Calu3 (cell line): ENCODE data around the gene FRMD7. TPM values are rescaled to one million over a fixed set of nuclear protein-coding genes. Genes with fewer than 3 reads are reported as not detected.

Experiments
- BruUV-seq: library from RNA; stranded (reverse); fragments of 400-500 nt; replicated peaks from 2 replicates; lab custom pipeline; 2021; lab: Mats Ljungman, UMichigan
- CTCF ChIA-PET: fragments of 300-600 bp; sonication (Branson Sonifier 250); formaldehyde crosslinking; loops from one replicate; lab custom pipeline; 2022; ENCODE audit warnings: antibody characterized with exemption; lab: Charles Lee
- DNase-seq: peaks from one replicate; pipeline ENCODE4 v3.0.0; 2022
- H3K27ac Mint-ChIP-seq: one replicate; pipeline ENCODE4 v1.8.0; 2022; ENCODE audit warnings: mixed read lengths; ENCODE audit not compliant: unreplicated experiment
- H3K27me3 Mint-ChIP-seq: one replicate; pipeline ENCODE4 v1.8.0; 2022; ENCODE audit warnings: mixed read lengths; ENCODE audit not compliant: unreplicated experiment
- H3K36me3 Mint-ChIP-seq: one replicate; pipeline ENCODE4 v1.8.0; 2022; ENCODE audit warnings: mild to moderate bottlenecking, moderate library complexity, mixed read lengths; ENCODE audit not compliant: insufficient read depth, unreplicated experiment
- H3K4me1 Mint-ChIP-seq: one replicate; pipeline ENCODE4 v1.8.0; 2022; ENCODE audit warnings: mild to moderate bottlenecking, low read depth, mixed read lengths; ENCODE audit not compliant: unreplicated experiment
- H3K4me3 Mint-ChIP-seq: one replicate; pipeline ENCODE4 v1.8.0; 2022; ENCODE audit warnings: mild to moderate bottlenecking, low read depth, moderate library complexity, mixed read lengths; ENCODE audit not compliant: unreplicated experiment
- H3K9me3 Mint-ChIP-seq: one replicate; pipeline ENCODE4 v1.8.0; 2022; ENCODE audit warnings: low read depth, mixed read lengths; ENCODE audit not compliant: unreplicated experiment
- intact Hi-C: fragments of 100-400 bp; cut with micrococcal nuclease; formaldehyde crosslinking; loops from one replicate; pipeline ENCODE4 v1.10.0; 2022; ENCODE audit not compliant: unreplicated experiment
- total RNA-seq: library from RNA; stranded (reverse); gene quantifications from 2 replicates; pipeline ENCODE4 v1.2.3, GENCODE V29; 2022
- TF ChIP-seq, protein P1 (sequence below): fragments of 200-600 bp; IDR thresholded peaks from one replicate; pipeline ENCODE4 v1.8.0; 2022; ENCODE audit warnings: antibody characterized with exemption; ENCODE audit not compliant: unreplicated experiment

The FRMD7 gene
- total RNA-seq, 1 experiment from 2014 or later = not detected

DNA sequence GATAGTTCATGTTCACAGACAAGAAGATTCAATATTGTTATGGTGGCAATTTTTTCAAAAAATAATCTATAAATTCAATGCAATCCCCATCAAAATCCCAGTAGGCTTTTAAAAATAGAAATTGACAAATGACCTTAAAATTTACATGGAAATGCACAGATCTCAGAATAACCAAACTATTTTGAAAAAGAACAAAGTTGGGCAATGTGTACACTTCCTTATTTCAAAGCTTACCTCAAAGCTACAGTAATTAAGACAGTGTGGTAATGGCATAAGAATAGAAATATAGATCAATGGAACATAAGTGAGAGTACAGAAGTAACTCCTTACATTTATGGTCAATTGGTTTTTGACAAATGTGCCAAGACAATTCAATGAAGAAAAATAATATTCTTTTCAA lies 39.0 kb downstream of the FRMD7 start:
- CTCF ChIA-PET = no interaction called here
- DNase-seq = no peak
- Mint-ChIP-seq H3K36me3 (no peaks in the 10 kb centered on the region), H3K27me3 (peaks cover 17% of the 10 kb centered on the region), H3K4me1 (no peaks in the 10 kb centered on the region), H3K9me3 (no peaks in the 10 kb centered on the region), H3K27ac (no peak overlapping the region), H3K4me3 (no peak overlapping the region)
- TF ChIP-seq, protein P1, sequence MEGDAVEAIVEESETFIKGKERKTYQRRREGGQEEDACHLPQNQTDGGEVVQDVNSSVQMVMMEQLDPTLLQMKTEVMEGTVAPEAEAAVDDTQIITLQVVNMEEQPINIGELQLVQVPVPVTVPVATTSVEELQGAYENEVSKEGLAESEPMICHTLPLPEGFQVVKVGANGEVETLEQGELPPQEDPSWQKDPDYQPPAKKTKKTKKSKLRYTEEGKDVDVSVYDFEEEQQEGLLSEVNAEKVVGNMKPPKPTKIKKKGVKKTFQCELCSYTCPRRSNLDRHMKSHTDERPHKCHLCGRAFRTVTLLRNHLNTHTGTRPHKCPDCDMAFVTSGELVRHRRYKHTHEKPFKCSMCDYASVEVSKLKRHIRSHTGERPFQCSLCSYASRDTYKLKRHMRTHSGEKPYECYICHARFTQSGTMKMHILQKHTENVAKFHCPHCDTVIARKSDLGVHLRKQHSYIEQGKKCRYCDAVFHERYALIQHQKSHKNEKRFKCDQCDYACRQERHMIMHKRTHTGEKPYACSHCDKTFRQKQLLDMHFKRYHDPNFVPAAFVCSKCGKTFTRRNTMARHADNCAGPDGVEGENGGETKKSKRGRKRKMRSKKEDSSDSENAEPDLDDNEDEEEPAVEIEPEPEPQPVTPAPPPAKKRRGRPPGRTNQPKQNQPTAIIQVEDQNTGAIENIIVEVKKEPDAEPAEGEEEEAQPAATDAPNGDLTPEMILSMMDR = no peak
- no TSS peak for BruUV-seq
- intact Hi-C loops = no loop called here

DNA sequence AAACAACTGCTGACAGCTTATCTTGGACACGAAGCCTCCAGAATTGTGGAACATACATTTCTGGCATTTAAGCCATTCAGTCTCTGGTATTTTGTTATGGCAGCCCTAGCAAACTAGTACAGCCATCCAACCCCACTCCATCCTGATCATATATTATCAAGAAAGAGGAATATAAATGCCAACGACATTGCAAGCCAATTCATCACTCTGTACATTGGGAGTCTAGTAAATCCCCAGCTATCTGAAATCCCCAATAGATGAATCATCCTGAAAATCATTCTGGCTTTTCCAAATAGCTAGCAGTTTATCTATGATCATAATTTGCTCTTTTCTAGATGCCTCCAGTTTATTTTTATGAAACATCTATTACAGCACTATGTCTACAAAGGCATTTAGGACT lies 41.1 kb downstream of the FRMD7 start:
- H3K27me3 Mint-ChIP-seq = peaks cover 36% of the 10 kb centered on the region
- no peaks in the 10 kb centered on the region for H3K36me3 Mint-ChIP-seq
- no peak overlapping the region for H3K27ac Mint-ChIP-seq
- no TSS peak for BruUV-seq
- DNase-seq = no peak
- CTCF ChIA-PET = no interaction called here
- TF ChIP-seq, protein P1 = no peak
- no peaks in the 10 kb centered on the region for H3K9me3 Mint-ChIP-seq
- no peaks in the 10 kb centered on the region for H3K4me1 Mint-ChIP-seq
- no peak overlapping the region for H3K4me3 Mint-ChIP-seq
- intact Hi-C loops = no loop called here

DNA sequence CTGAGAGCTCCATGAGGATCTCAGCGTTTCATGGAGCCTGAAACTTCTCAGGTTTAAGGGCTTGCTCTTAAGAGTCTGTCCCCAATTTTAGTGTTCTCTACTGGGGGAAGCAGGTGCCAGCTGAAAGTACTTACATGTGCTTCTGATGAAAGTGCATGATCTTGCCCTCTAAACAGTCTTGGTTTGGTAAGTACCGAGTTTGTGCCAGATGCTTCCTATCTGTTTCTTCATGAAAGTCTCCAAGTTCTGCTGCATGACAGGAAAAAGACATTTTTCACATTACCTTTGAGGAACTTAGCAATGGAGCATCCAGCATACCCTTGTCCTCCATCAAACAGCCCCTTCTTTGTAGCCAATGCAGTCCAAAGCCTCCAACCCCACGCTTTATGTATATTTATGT lies 42.0 kb downstream of the FRMD7 start:
- no peak for DNase-seq
- Mint-ChIP-seq H3K27ac (no peak overlapping the region), H3K27me3 (peaks cover 36% of the 10 kb centered on the region), H3K9me3 (no peaks in the 10 kb centered on the region), H3K36me3 (no peaks in the 10 kb centered on the region), H3K4me3 (no peak overlapping the region), H3K4me1 (no peaks in the 10 kb centered on the region)
- TF ChIP-seq, protein P1 = no peak
- intact Hi-C loops = no loop called here
- BruUV-seq = no TSS peak
- CTCF ChIA-PET = no interaction called here

DNA sequence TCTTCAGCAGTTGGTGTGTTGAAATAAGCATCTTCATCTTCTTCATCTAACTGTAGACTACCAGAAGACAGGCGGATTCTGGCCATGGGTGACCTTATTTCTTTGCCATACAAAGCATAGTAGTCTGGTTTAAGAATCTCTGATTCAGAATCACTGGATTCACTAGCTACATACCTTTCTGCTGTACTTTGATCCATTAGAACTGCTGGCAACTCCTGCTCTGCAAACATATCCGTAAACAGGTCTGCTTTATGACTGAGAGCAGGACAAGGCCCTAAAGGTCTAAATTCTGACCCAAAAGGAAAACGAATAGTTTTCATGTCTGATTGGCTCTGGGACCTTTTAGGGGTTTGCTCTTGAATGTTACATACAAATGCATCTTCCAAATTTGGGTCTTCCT lies 49.9 kb downstream of the FRMD7 start:
- no TSS peak for BruUV-seq
- no peaks in the 10 kb centered on the region for H3K9me3 Mint-ChIP-seq
- intact Hi-C loops = no loop called here
- TF ChIP-seq, protein P1 = no peak
- no peaks in the 10 kb centered on the region for H3K4me1 Mint-ChIP-seq
- H3K36me3 Mint-ChIP-seq = no peaks in the 10 kb centered on the region
- CTCF ChIA-PET = interaction anchor here (0.6 kb wide), 2 partner anchors 41 to 1291 kb away, joined by 3 to 4 read pairs; no protein-coding TSS in a partner anchor
- H3K27ac Mint-ChIP-seq = no peak overlapping the region
- no peak for DNase-seq
- H3K4me3 Mint-ChIP-seq = no peak overlapping the region
- peaks cover 9% of the 10 kb centered on the region for H3K27me3 Mint-ChIP-seq
